ENCODE results near the gene RNASEL.

DNA sequence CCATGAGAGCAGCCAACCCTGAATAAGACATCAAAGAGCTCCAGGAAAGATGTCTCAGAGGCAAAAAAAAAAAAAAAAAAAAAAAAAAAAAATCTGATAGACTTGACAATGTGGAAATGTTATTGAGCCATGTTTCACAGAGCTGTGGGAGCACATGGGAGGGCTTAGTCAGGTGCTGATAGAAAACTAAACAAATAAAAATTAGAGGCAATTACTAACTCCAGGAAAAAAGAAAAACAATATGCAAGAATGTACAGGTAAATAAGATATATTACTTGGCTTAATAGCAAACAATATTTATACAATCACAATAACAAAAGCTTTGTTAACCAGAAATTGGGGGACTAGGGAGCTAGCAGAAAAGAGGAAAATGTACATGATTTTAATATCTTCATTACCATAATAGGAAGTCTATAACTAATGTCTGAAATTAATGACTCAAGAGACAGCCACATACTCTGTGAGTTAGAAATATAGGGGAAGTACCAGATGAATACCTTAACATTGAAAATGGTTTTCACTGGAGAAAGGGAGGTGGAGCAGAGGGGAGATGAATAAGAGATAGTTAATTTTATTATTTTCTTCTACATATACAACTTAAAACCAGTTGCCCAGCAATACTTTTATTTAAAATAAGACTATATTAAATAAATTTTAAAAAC is 32.0 kb upstream of the RNASEL start:
- TF ChIP-seq FOS (IDR thresholded peaks at IDR 0.05; ENCODE audit: borderline replicate concordance, insufficient read depth, low read length) (no peak), POLR2A (IDR thresholded peaks at IDR 0.05; ENCODE audit: low read depth, low read length) (no peak), POLR2AphosphoS5 (IDR thresholded peaks at IDR 0.05; ENCODE audit: insufficient read depth, low read depth, low read length) (no peak), EZH2 (IDR thresholded peaks at IDR 0.05; ENCODE audit: borderline replicate concordance, low read depth, low read length, severe bottlenecking) (no peak), MYC (IDR thresholded peaks at IDR 0.05; ENCODE audit: low read depth, low read length) (no peak), JUN (IDR thresholded peaks at IDR 0.05; ENCODE audit: borderline replicate concordance, insufficient read depth, insufficient read length, low read depth) (no peak)
- TF ChIP-seq, protein P1, sequence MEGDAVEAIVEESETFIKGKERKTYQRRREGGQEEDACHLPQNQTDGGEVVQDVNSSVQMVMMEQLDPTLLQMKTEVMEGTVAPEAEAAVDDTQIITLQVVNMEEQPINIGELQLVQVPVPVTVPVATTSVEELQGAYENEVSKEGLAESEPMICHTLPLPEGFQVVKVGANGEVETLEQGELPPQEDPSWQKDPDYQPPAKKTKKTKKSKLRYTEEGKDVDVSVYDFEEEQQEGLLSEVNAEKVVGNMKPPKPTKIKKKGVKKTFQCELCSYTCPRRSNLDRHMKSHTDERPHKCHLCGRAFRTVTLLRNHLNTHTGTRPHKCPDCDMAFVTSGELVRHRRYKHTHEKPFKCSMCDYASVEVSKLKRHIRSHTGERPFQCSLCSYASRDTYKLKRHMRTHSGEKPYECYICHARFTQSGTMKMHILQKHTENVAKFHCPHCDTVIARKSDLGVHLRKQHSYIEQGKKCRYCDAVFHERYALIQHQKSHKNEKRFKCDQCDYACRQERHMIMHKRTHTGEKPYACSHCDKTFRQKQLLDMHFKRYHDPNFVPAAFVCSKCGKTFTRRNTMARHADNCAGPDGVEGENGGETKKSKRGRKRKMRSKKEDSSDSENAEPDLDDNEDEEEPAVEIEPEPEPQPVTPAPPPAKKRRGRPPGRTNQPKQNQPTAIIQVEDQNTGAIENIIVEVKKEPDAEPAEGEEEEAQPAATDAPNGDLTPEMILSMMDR (IDR thresholded peaks at IDR 0.05; ENCODE audit: extremely low read depth in 1 of 2, insufficient read depth in 1 of 2, low read depth in 1 of 2, low read length in 2 of 2), result no peak
- TF ChIP-seq, protein P2, sequence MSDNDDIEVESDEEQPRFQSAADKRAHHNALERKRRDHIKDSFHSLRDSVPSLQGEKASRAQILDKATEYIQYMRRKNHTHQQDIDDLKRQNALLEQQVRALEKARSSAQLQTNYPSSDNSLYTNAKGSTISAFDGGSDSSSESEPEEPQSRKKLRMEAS (IDR thresholded peaks at IDR 0.05; ENCODE audit: insufficient read depth, insufficient read length), result no peak
